Measurements from ENCODE around the gene PINLYP. TPM values are rescaled to one million over a fixed set of nuclear protein-coding genes. Genes with fewer than 3 reads are reported as not detected.

Gene PINLYP
- total RNA-seq, 2 experiments from 2014 or later, result 9.7 to 12.3 TPM

- H3K9me3 Mint-ChIP-seq, result no peaks in the 10 kb centered on the region
- ChIA-PET POLR2A (interaction anchor here (0.5 to 1.7 kb wide), 5 partner anchors 10 to 165 kb away, joined by 3 to 6 read pairs (median 3); partner anchors contain the start of genes IRGQ and ZNF576), CTCF (interaction anchor here (1.6 to 1.8 kb wide), 2 partner anchors 9 to 12 kb away, joined by 4 to 6 read pairs; partner anchors contain the start of gene ZNF576)
- H3K27me3 Mint-ChIP-seq, result no peaks in the 10 kb centered on the region
- peaks cover 5% of the 10 kb centered on the region for H3K36me3 Mint-ChIP-seq (ENCODE audit: low read depth)
- H3K4me1 Mint-ChIP-seq (ENCODE audit: low read depth), result peaks cover 9% of the 10 kb centered on the region
- intact Hi-C loops (cut with micrococcal nuclease), result no loop called here
- no peak for ATAC-seq
- no peak overlapping the region for H3K4me3 Mint-ChIP-seq
- TF ChIP-seq CTCF (IDR thresholded peaks at IDR 0.05), result no peak
- no peak overlapping the region for H3K27ac Mint-ChIP-seq
- no peak for DNase-seq
Measured at GRCh38 chr19:43605875-43606568, 30.4 kb downstream of the PINLYP start.

DNA sequence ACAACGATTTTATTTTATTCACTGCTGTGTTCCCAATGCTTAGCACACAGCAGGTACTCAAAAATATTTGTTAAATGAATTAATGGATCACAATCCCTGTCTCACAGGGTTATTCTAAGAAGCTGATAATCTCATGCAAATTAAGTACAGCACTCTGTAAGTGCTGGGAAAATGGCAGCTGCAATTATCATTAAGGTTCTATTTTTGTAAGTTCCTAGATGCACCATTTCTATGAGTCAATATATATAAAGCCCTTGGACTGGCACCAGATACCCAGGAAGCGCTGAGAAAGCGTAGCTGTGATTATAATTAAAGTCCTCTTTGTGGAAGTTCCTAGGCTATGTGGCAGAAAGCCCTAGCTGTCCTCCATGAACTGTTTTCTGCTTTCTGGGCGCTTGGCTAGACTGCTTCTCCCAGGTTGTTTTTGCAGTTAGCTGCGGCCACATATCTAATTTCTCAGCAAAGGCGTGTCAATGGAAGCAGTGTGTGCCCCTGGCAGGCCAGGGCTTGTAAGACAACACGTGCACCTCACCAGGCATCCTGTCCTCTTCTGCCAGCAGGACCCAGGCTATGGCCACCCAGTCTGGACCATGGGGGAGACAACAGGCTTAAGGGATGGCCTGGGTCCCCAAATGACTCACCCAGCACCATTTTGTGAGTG lies 31.1 kb downstream of the PINLYP start:
- ChIA-PET POLR2A (interaction anchor here (1.7 kb wide), 1 partner anchor 11 kb away, joined by 6 read pairs; the partner anchor contains the start of genes IRGQ and ZNF576), CTCF (interaction anchor here (1.6 to 1.8 kb wide), 2 partner anchors 10 to 12 kb away, joined by 4 to 6 read pairs; partner anchors contain the start of gene ZNF576)
- DNase-seq (no peak), ATAC-seq (no peak)
- Mint-ChIP-seq H3K9me3 (no peaks in the 10 kb centered on the region), H3K27ac (peak overlapping the region; percentile 52), H3K4me1 (ENCODE audit: low read depth) (peaks cover 9% of the 10 kb centered on the region), H3K36me3 (ENCODE audit: low read depth) (peaks cover 6% of the 10 kb centered on the region), H3K4me3 (no peak overlapping the region), H3K27me3 (no peaks in the 10 kb centered on the region)
- intact Hi-C loops (cut with micrococcal nuclease), result no loop called here
- TF ChIP-seq CTCF (IDR thresholded peaks at IDR 0.05), result no peak

DNA sequence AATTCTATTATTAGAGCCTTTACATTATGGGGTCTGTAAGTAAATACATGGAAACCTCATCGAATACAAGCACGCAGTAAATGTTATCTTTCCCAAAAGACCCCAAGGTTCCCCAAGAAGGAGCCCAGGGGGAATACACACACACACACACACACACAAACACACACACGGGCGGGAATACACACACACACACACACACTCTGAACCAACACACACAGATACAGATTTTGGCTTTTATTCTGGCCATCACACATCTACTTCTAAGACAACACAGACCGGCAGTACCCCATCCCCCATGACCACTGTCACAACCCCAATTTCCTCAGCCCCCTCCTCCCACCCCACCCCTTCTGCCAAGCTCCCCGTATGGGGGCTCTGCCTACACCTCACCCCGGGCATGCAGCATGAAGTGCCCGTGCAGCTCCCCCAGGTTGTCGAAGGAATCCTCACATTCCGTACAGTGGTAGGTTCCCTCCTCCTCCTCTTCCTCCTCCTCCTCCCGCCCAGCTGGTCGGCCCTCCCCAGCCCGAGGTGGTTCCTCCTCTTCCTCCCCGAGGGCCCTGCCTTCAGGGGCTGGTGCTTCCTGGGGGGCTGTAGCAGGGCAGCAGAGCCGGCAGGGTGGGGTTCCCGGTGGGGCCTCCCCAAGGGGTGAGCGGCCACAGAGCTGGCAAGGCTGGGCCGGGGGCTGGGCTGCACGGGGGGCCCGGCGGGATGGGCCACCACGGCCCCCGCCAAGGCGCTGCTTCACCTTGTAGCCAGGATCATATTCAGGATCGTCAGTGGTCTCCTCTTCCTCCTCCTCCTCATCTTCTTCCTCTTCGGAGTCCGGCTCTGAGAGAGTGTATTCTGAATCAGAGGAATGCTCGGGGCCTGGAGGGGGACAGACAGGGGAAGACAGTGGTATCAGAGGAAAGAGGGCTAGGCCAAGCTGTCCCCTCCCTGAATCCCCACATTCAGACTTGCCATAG lies 31.9 kb downstream of the PINLYP start:
- no peak for TF ChIP-seq CTCF (IDR thresholded peaks at IDR 0.05)
- H3K27ac Mint-ChIP-seq, result peak overlapping the region; percentile 52
- ATAC-seq (no peak), DNase-seq (no peak)
- peak overlapping the region; percentile 7 for H3K4me3 Mint-ChIP-seq
- peaks cover 6% of the 10 kb centered on the region for H3K36me3 Mint-ChIP-seq (ENCODE audit: low read depth)
- intact Hi-C loops (cut with micrococcal nuclease), result no loop called here
- H3K4me1 Mint-ChIP-seq (ENCODE audit: low read depth), result peaks cover 12% of the 10 kb centered on the region
- no peaks in the 10 kb centered on the region for H3K27me3 Mint-ChIP-seq
- no peaks in the 10 kb centered on the region for H3K9me3 Mint-ChIP-seq
- POLR2A ChIA-PET, result interaction anchor here (1.0 to 1.7 kb wide), 3 partner anchors 11 to 13 kb away, joined by 3 to 6 read pairs (median 4); partner anchors contain the start of genes IRGQ and ZNF576
- CTCF ChIA-PET, result interaction anchor here (1.6 to 1.8 kb wide), 2 partner anchors 11 to 13 kb away, joined by 4 to 6 read pairs; partner anchors contain the start of gene ZNF576

DNA sequence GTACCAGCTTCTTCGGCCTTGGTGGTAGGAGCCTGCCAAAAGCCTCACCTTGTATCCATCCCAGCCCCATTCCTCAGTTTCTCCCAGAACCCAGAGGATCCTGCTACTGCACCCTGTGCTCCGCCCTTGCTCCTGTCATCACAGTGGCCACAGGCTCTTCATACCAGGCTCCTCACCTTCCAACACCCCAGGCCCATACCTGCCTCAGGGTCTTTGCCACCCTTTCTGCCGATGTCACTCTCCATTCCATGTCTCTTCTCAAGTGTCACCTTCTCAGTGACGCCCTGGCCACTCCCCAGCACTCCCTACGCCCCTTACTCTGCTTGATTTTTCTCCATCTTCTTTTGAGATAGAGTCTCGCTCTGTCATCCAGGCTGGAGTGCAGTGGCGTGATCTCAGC lies 34.3 kb downstream of the PINLYP start:
- H3K4me1 Mint-ChIP-seq (ENCODE audit: low read depth), result peaks cover 14% of the 10 kb centered on the region
- H3K4me3 Mint-ChIP-seq, result no peak overlapping the region
- no peak for TF ChIP-seq CTCF (IDR thresholded peaks at IDR 0.05)
- no peaks in the 10 kb centered on the region for H3K27me3 Mint-ChIP-seq
- DNase-seq (no peak), ATAC-seq (no peak)
- ChIA-PET CTCF (no interaction called here), POLR2A (interaction anchor here (0.6 kb wide), 1 partner anchor 1561 kb away, joined by 3 read pairs; no protein-coding TSS in a partner anchor)
- H3K9me3 Mint-ChIP-seq, result no peaks in the 10 kb centered on the region
- intact Hi-C loops (cut with micrococcal nuclease), result no loop called here
- peaks cover 8% of the 10 kb centered on the region for H3K36me3 Mint-ChIP-seq (ENCODE audit: low read depth)
- no peak overlapping the region for H3K27ac Mint-ChIP-seq

Data from activated CD8-positive, alpha-beta T cell treated with anti-CD3 and anti-CD28 coated beads for 36 hours (primary cell).